ENCODE data around the gene SRP72.
A peak's percentile ranks its signal among the peaks of the same experiment; 100 is the strongest.

The SRP72 gene

DNA sequence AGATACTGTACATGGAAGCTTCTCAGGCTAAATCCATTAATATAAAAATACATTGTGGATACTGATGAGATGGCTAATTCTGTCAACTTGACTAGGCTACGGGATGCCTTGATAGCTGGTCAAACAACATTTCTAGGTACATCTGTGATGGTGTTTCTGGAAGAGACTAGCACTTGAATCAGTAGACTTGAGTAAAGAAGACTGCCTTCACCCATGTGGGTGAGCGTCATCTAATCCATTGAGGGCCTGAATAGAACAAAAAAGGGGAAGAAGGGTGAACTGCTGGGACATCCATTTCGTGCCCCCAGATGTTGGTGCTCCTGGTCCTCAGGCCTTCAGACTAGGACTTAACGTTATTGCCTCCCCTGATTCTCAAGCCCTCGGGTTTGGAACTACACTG is 3.7 kb upstream of the SRP72 start:
- ChIA-PET CTCF (no interaction called here), POLR2A (no interaction called here)
- TF ChIP-seq, protein P1, sequence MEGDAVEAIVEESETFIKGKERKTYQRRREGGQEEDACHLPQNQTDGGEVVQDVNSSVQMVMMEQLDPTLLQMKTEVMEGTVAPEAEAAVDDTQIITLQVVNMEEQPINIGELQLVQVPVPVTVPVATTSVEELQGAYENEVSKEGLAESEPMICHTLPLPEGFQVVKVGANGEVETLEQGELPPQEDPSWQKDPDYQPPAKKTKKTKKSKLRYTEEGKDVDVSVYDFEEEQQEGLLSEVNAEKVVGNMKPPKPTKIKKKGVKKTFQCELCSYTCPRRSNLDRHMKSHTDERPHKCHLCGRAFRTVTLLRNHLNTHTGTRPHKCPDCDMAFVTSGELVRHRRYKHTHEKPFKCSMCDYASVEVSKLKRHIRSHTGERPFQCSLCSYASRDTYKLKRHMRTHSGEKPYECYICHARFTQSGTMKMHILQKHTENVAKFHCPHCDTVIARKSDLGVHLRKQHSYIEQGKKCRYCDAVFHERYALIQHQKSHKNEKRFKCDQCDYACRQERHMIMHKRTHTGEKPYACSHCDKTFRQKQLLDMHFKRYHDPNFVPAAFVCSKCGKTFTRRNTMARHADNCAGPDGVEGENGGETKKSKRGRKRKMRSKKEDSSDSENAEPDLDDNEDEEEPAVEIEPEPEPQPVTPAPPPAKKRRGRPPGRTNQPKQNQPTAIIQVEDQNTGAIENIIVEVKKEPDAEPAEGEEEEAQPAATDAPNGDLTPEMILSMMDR (IDR thresholded peaks at IDR 0.05; ENCODE audit: control extremely low read depth, extremely low read depth, low read depth, missing control alignments), result no peak
- no peak for DNase-seq (ENCODE audit: extremely low spot score)

DNA sequence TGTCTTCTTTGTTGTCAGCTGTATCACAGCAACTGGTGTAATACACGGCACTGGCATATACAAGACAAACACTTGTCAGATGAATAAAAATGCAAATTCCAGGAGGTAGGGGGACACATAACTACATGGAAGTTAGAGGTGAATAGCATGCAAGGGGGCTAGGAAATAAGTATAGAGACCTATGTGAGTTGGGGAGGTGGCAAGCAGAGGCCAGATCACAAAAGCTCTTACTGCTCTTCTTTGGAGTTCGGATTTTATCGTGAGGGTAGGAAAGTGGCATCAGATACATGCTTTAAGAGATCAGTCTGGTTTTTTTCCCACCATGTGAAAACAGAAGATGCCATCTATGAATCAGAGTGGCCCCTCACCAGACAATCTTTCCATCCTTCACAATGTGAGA is 2.8 kb upstream of the SRP72 start:
- ChIA-PET POLR2A (interaction anchor here (2.4 kb wide), 1 partner anchor 28 kb away, joined by 19 read pairs; the partner anchor contains the start of genes PAICS and PPAT), CTCF (interaction anchor here (1.1 to 1.6 kb wide), 4 partner anchors 20 to 516 kb away, joined by 3 to 5 read pairs (median 4); no protein-coding TSS in a partner anchor)
- TF ChIP-seq, protein P1 (IDR thresholded peaks at IDR 0.05; ENCODE audit: control extremely low read depth, extremely low read depth, low read depth, missing control alignments), result no peak
- DNase-seq (ENCODE audit: extremely low spot score), result no peak

DNA sequence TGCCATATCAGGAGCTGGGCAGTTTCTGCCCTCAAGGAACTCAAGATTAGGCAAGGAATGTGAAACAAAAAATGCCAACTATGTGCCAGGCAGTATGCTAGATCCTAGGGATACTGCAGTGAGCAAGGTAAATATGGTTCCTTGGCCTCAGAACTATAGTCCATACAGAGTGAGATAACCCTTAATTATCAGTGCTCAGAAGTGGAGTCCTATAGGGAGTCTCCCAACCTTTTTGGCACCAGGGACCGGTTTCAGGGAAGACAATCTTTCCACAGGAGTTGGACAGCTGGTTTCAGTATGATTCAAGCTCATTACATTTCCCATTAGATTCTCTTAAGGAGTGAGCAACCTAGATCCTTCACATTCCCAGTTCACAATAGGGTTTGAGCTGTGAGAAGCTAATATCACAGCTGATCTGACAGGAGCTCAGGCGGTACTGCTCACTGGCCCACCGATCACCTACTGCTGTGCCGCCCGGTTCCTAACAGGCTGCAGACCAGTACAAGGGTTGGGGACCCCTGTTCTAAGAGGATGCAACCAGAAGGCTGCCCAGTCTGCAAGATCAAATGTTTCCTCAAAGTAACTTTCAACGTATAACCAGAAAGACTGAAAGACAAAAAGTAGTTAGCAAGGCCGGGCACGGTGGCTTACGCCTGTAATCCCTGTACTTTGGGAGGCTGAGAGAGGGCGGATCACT is 1.7 kb upstream of the SRP72 start:
- no peak for DNase-seq (ENCODE audit: extremely low spot score)
- CTCF ChIA-PET, result interaction anchor here (1.1 to 1.6 kb wide), 8 partner anchors 19 to 517 kb away, joined by 3 to 5 read pairs (median 3); partner anchors contain the start of genes PAICS and PPAT

DNA sequence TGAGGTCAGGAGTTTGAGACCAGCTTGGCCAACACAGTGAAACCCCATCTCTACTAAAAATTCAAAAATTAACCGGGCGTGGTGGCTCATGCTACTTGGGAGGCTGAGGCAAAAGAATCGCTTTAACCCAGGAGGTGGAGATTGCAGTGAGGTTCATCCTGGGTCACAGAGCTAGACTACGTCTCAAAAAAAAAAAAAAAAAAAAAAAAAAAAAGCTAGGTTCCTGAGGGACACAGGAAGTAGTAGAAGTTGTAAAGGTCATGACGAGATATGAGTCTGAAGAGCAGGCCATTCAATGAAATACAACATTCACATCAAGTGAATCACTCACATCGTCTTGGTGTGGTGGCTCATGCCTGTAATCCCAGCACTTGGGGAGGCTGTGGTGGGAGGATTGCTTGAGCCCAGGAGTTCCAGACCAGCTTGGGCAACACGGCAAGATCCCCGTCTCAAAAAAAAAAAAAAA is 1.1 kb upstream of the SRP72 start:
- ChIA-PET POLR2A (interaction anchor here (0.7 to 2.4 kb wide), 2 partner anchors 30 to 517 kb away, joined by 3 to 19 read pairs; partner anchors contain the start of genes CEP135, PAICS and PPAT), CTCF (interaction anchor here (1.1 to 1.6 kb wide), 5 partner anchors 18 to 333 kb away, joined by 3 to 5 read pairs (median 3); partner anchors contain the start of genes PAICS and PPAT)

More for the DNA sequence above, 1.7 kb upstream of the SRP72 start:
- TF ChIP-seq, protein P1 (IDR thresholded peaks at IDR 0.05; ENCODE audit: control extremely low read depth, extremely low read depth, low read depth, missing control alignments), result no peak
- POLR2A ChIA-PET, result interaction anchor here (0.7 to 2.4 kb wide), 2 partner anchors 29 to 517 kb away, joined by 3 to 19 read pairs; partner anchors contain the start of genes CEP135, PAICS and PPAT

DNA sequence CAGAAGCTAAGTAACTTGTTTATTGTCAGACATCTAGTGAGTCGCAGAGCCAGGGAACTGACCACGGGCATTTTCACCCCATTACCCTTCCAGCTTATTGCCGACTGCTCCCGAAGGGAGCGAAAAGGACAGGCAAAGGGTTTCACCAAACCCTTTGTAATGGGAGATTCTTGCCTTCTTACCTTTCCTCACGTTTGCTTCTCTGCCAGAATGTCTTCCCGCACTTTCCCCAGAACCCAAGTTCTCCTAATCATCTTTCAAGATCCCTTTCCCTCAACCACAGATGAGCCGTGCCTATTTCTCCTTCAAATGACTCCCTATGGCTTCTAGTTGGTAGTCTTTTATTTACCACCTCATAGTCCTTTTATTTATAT is 520 bp upstream of the SRP72 start:
- DNase-seq (ENCODE audit: extremely low spot score), result peak; percentile 10
- TF ChIP-seq, protein P1 (IDR thresholded peaks at IDR 0.05; ENCODE audit: control extremely low read depth, extremely low read depth, low read depth, missing control alignments), result no peak
- CTCF ChIA-PET, result interaction anchor here (1.3 to 1.4 kb wide), 3 partner anchors 17 to 332 kb away, joined by 3 read pairs; no protein-coding TSS in a partner anchor
- POLR2A ChIA-PET, result interaction anchor here (0.7 to 2.4 kb wide), 2 partner anchors 30 to 518 kb away, joined by 3 to 19 read pairs; partner anchors contain the start of genes CEP135, PAICS and PPAT

More for the DNA sequence above, 1.1 kb upstream of the SRP72 start:
- DNase-seq (ENCODE audit: extremely low spot score), result peak; percentile 17

DNA sequence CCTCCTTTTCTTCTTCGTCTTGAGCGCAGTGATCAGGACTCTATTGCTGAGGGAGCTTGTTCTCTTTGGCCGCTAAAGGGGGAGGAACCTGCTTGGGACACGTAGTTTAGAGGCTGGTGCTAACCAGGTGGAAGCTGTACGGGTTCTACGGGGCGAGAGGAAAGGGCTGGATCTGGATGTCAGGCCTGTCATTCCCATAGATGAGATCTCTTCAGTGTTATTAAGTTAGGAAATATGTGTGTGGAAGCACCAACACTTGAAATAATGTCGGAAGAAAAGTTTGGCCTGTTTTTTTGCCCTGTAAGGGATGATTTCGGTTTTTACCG is 643 bp downstream of the SRP72 start:
- ChIA-PET CTCF (interaction anchor here (1.0 to 2.1 kb wide), 6 partner anchors 10 to 332 kb away, joined by 3 to 8 read pairs (median 4); partner anchors contain the start of genes PAICS and PPAT), POLR2A (no interaction called here)
- TF ChIP-seq, protein P1 (IDR thresholded peaks at IDR 0.05; ENCODE audit: control extremely low read depth, extremely low read depth, low read depth, missing control alignments), result no peak
- DNase-seq (ENCODE audit: extremely low spot score), result peak; percentile 38

All from GM10248 (cell line).